WTC11 (cell line): ENCODE results near the gene FBXL16. TPM values are rescaled to one million over a fixed set of nuclear protein-coding genes. Genes with fewer than 3 reads are reported as not detected.
A peak's percentile ranks its signal among the peaks of the same experiment; 100 is the strongest.

Experiments used
- CBFB ChIP-seq: sonication (generic); formaldehyde crosslinking; IDR thresholded peaks from 2 replicates; pipeline ENCODE4 v1.8.1; 2022; ENCODE audit warnings: mild to moderate bottlenecking, low read depth, missing genetic modification reagents
- CREB1 ChIP-seq: sonication (generic); formaldehyde crosslinking; IDR thresholded peaks from 2 replicates; pipeline ENCODE4 v1.8.0; 2023; ENCODE audit warnings: mild to moderate bottlenecking, missing genetic modification reagents
- ESRRA ChIP-seq: sonication (generic); formaldehyde crosslinking; IDR thresholded peaks from 2 replicates; pipeline ENCODE4 v1.8.1; 2022; ENCODE audit warnings: mild to moderate bottlenecking, missing genetic modification reagents, borderline replicate concordance
- MYBL2 ChIP-seq: sonication (generic); formaldehyde crosslinking; IDR thresholded peaks from 2 replicates; pipeline ENCODE4 v1.8.1; 2023; ENCODE audit warnings: mild to moderate bottlenecking, moderate library complexity, missing genetic modification reagents
- NR1H2 ChIP-seq: sonication (generic); formaldehyde crosslinking; IDR thresholded peaks from 2 replicates; pipeline ENCODE4 v1.9.0; 2021; ENCODE audit warnings: mild to moderate bottlenecking, moderate library complexity, missing genetic modification reagents
- RELA ChIP-seq: sonication (generic); formaldehyde crosslinking; IDR thresholded peaks from 2 replicates; pipeline ENCODE4 v1.8.1; 2022; ENCODE audit warnings: missing genetic modification reagents, mild to moderate bottlenecking, borderline replicate concordance
- SOX15 ChIP-seq: fragments of 250-450 bp; sonication (Bioruptor Pico); IDR thresholded peaks from 2 replicates; pipeline ENCODE4 v1.9.0; 2021; ENCODE audit warnings: mild to moderate bottlenecking
- TCF7 ChIP-seq: sonication (generic); formaldehyde crosslinking; IDR thresholded peaks from 2 replicates; pipeline ENCODE4 v1.8.0; 2022; ENCODE audit warnings: mild to moderate bottlenecking, low read depth, missing genetic modification reagents, moderate library complexity
- ZNF219 ChIP-seq: sonication (generic); formaldehyde crosslinking; IDR thresholded peaks from 2 replicates; pipeline ENCODE4 v1.8.0; 2023; ENCODE audit warnings: missing genetic modification reagents, mild to moderate bottlenecking, borderline replicate concordance
- ZNF396 ChIP-seq: fragments of 250-450 bp; sonication (Bioruptor Pico); IDR thresholded peaks from 2 replicates; pipeline ENCODE4 v1.8.0; 2021; ENCODE audit warnings: mild to moderate bottlenecking, moderate library complexity, borderline replicate concordance
- ZNF423 ChIP-seq: fragments of 250-450 bp; sonication (Bioruptor Pico); IDR thresholded peaks from 2 replicates; pipeline ENCODE4 v2.1.2; 2022; ENCODE audit warnings: mild to moderate bottlenecking, moderate library complexity
- total RNA-seq: library from RNA; stranded (reverse); gene quantifications from 3 replicates; pipeline ENCODE4 v1.2.3, GENCODE V29; 2021
- TF ChIP-seq, protein P1 (sequence below): sonication (generic); formaldehyde crosslinking; IDR thresholded peaks from 2 replicates; pipeline ENCODE4 v1.8.1; 2022; ENCODE audit warnings: missing genetic modification reagents, borderline replicate concordance
- TF ChIP-seq, protein P2 (sequence below): sonication (generic); formaldehyde crosslinking; IDR thresholded peaks from 2 replicates; pipeline ENCODE4 v1.8.0; 2022; ENCODE audit warnings: mild to moderate bottlenecking, missing genetic modification reagents
- TF ChIP-seq, protein P3 (sequence below): sonication (generic); formaldehyde crosslinking; IDR thresholded peaks from 2 replicates; pipeline ENCODE4 v1.8.1; 2023; ENCODE audit warnings: mild to moderate bottlenecking, moderate library complexity, missing genetic modification reagents
- TF ChIP-seq, protein P4 (sequence below): fragments of 250-450 bp; sonication (Bioruptor Pico); IDR thresholded peaks from 2 replicates; pipeline ENCODE4 v1.9.0; 2021; ENCODE audit warnings: mild to moderate bottlenecking, borderline replicate concordance
- TF ChIP-seq, protein P5 (sequence below): sonication (generic); formaldehyde crosslinking; IDR thresholded peaks from 2 replicates; pipeline ENCODE4 v1.8.1; 2022; ENCODE audit warnings: mild to moderate bottlenecking, moderate library complexity, missing genetic modification reagents
- TF ChIP-seq, protein P6 (sequence below): sonication (generic); formaldehyde crosslinking; IDR thresholded peaks from 2 replicates; pipeline ENCODE4 v1.8.1; 2023; ENCODE audit warnings: mild to moderate bottlenecking, missing genetic modification reagents, borderline replicate concordance
- TF ChIP-seq, protein P7 (sequence below): sonication (generic); formaldehyde crosslinking; IDR thresholded peaks from 2 replicates; pipeline ENCODE4 v1.8.0; 2023; ENCODE audit warnings: mild to moderate bottlenecking, missing genetic modification reagents

FBXL16 gene
- total RNA-seq, 1 experiment from 2014 or later = 22.7 TPM

DNA sequence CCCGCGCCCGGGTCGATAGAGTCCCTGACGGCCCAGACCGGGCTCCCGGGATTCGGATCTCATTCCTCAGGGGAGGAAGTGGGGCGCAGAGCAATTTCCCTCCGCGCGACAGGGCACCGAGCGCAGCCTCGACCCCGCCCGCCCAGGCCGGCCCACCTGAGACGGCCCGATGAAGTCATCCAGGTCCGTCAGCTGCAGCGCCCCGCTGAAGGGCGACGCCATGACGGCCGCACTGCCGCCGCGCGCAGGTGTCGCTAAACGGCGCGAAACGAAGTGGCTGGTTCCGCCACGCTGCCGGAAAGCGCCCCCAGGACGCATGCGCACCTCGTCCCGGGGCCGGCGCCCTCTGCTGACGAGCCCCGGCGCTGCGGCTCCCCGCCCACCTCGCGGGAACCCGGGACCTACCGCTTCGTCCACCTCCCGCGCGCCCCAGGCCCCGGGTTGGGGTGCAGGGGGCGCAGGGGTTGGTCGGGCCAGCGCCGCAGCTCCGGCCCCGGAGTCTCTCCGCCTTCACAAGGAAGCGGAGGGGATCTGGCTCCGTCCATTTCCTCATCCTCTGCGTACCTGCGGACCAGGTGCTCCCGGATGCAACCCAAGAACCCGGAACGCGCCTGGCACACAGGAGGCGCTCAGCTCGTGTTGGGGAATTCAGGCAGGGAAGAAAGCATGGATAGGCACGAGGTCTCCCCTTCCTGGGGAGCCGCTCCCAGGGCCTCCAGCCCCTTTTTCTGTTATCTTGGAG lies 35.3 kb upstream of the FBXL16 start, which contains the start of gene CIAO3 (continued):
- TF ChIP-seq, protein P1, sequence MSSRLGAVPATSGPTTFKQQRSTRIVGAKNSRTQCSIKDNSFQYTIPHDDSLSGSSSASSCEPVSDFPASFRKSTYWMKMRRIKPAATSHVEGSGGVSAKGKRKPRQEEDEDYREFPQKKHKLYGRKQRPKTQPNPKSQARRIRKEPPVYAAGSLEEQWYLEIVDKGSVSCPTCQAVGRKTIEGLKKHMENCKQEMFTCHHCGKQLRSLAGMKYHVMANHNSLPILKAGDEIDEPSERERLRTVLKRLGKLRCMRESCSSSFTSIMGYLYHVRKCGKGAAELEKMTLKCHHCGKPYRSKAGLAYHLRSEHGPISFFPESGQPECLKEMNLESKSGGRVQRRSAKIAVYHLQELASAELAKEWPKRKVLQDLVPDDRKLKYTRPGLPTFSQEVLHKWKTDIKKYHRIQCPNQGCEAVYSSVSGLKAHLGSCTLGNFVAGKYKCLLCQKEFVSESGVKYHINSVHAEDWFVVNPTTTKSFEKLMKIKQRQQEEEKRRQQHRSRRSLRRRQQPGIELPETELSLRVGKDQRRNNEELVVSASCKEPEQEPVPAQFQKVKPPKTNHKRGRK = no peak
- TF ChIP-seq ESRRA (CRISPR knock-in tag) = peak; percentile 73; the same call in 1 of the 2 replicates
- TF ChIP-seq, protein P2, sequence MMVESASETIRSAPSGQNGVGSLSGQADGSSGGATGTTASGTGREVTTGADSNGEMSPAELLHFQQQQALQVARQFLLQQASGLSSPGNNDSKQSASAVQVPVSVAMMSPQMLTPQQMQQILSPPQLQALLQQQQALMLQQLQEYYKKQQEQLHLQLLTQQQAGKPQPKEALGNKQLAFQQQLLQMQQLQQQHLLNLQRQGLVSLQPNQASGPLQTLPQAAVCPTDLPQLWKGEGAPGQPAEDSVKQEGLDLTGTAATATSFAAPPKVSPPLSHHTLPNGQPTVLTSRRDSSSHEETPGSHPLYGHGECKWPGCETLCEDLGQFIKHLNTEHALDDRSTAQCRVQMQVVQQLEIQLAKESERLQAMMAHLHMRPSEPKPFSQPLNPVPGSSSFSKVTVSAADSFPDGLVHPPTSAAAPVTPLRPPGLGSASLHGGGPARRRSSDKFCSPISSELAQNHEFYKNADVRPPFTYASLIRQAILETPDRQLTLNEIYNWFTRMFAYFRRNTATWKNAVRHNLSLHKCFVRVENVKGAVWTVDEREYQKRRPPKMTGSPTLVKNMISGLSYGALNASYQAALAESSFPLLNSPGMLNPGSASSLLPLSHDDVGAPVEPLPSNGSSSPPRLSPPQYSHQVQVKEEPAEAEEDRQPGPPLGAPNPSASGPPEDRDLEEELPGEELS = peak; percentile 78
- TF ChIP-seq, protein P3, sequence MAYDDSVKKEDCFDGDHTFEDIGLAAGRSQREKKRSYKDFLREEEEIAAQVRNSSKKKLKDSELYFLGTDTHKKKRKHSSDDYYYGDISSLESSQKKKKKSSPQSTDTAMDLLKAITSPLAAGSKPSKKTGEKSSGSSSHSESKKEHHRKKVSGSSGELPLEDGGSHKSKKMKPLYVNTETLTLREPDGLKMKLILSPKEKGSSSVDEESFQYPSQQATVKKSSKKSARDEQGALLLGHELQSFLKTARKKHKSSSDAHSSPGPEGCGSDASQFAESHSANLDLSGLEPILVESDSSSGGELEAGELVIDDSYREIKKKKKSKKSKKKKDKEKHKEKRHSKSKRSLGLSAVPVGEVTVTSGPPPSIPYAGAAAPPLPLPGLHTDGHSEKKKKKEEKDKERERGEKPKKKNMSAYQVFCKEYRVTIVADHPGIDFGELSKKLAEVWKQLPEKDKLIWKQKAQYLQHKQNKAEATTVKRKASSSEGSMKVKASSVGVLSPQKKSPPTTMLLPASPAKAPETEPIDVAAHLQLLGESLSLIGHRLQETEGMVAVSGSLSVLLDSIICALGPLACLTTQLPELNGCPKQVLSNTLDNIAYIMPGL (CRISPR knock-in tag) = peak; percentile 98
- TF ChIP-seq CREB1 (CRISPR knock-in tag) = 0 out of 2 replicates have a peak, but pooled peaks have one; percentile 46
- TF ChIP-seq MYBL2 (CRISPR knock-in tag) = peak; percentile 88
- TF ChIP-seq TCF7 = no peak
- TF ChIP-seq ZNF423 = peak; percentile 82
- TF ChIP-seq, protein P4, sequence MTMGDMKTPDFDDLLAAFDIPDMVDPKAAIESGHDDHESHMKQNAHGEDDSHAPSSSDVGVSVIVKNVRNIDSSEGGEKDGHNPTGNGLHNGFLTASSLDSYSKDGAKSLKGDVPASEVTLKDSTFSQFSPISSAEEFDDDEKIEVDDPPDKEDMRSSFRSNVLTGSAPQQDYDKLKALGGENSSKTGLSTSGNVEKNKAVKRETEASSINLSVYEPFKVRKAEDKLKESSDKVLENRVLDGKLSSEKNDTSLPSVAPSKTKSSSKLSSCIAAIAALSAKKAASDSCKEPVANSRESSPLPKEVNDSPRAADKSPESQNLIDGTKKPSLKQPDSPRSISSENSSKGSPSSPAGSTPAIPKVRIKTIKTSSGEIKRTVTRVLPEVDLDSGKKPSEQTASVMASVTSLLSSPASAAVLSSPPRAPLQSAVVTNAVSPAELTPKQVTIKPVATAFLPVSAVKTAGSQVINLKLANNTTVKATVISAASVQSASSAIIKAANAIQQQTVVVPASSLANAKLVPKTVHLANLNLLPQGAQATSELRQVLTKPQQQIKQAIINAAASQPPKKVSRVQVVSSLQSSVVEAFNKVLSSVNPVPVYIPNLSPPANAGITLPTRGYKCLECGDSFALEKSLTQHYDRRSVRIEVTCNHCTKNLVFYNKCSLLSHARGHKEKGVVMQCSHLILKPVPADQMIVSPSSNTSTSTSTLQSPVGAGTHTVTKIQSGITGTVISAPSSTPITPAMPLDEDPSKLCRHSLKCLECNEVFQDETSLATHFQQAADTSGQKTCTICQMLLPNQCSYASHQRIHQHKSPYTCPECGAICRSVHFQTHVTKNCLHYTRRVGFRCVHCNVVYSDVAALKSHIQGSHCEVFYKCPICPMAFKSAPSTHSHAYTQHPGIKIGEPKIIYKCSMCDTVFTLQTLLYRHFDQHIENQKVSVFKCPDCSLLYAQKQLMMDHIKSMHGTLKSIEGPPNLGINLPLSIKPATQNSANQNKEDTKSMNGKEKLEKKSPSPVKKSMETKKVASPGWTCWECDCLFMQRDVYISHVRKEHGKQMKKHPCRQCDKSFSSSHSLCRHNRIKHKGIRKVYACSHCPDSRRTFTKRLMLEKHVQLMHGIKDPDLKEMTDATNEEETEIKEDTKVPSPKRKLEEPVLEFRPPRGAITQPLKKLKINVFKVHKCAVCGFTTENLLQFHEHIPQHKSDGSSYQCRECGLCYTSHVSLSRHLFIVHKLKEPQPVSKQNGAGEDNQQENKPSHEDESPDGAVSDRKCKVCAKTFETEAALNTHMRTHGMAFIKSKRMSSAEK (CRISPR knock-in tag) = no peak
- no peak for TF ChIP-seq SOX15 (CRISPR knock-in tag)
- TF ChIP-seq ZNF396 = no peak
- TF ChIP-seq, protein P5, sequence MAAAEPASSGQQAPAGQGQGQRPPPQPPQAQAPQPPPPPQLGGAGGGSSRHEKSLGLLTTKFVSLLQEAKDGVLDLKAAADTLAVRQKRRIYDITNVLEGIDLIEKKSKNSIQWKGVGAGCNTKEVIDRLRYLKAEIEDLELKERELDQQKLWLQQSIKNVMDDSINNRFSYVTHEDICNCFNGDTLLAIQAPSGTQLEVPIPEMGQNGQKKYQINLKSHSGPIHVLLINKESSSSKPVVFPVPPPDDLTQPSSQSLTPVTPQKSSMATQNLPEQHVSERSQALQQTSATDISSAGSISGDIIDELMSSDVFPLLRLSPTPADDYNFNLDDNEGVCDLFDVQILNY (CRISPR knock-in tag) = peak; percentile 97
- no peak for TF ChIP-seq ZNF219 (CRISPR knock-in tag)
- TF ChIP-seq NR1H2 = no peak
- TF ChIP-seq, protein P6, sequence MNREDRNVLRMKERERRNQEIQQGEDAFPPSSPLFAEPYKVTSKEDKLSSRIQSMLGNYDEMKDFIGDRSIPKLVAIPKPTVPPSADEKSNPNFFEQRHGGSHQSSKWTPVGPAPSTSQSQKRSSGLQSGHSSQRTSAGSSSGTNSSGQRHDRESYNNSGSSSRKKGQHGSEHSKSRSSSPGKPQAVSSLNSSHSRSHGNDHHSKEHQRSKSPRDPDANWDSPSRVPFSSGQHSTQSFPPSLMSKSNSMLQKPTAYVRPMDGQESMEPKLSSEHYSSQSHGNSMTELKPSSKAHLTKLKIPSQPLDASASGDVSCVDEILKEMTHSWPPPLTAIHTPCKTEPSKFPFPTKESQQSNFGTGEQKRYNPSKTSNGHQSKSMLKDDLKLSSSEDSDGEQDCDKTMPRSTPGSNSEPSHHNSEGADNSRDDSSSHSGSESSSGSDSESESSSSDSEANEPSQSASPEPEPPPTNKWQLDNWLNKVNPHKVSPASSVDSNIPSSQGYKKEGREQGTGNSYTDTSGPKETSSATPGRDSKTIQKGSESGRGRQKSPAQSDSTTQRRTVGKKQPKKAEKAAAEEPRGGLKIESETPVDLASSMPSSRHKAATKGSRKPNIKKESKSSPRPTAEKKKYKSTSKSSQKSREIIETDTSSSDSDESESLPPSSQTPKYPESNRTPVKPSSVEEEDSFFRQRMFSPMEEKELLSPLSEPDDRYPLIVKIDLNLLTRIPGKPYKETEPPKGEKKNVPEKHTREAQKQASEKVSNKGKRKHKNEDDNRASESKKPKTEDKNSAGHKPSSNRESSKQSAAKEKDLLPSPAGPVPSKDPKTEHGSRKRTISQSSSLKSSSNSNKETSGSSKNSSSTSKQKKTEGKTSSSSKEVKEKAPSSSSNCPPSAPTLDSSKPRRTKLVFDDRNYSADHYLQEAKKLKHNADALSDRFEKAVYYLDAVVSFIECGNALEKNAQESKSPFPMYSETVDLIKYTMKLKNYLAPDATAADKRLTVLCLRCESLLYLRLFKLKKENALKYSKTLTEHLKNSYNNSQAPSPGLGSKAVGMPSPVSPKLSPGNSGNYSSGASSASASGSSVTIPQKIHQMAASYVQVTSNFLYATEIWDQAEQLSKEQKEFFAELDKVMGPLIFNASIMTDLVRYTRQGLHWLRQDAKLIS (CRISPR knock-in tag) = no peak
- no peak for TF ChIP-seq CBFB (CRISPR knock-in tag)
- peak; percentile 80; the same call in 1 of the 2 replicates for TF ChIP-seq RELA (CRISPR knock-in tag)
- TF ChIP-seq, protein P7, sequence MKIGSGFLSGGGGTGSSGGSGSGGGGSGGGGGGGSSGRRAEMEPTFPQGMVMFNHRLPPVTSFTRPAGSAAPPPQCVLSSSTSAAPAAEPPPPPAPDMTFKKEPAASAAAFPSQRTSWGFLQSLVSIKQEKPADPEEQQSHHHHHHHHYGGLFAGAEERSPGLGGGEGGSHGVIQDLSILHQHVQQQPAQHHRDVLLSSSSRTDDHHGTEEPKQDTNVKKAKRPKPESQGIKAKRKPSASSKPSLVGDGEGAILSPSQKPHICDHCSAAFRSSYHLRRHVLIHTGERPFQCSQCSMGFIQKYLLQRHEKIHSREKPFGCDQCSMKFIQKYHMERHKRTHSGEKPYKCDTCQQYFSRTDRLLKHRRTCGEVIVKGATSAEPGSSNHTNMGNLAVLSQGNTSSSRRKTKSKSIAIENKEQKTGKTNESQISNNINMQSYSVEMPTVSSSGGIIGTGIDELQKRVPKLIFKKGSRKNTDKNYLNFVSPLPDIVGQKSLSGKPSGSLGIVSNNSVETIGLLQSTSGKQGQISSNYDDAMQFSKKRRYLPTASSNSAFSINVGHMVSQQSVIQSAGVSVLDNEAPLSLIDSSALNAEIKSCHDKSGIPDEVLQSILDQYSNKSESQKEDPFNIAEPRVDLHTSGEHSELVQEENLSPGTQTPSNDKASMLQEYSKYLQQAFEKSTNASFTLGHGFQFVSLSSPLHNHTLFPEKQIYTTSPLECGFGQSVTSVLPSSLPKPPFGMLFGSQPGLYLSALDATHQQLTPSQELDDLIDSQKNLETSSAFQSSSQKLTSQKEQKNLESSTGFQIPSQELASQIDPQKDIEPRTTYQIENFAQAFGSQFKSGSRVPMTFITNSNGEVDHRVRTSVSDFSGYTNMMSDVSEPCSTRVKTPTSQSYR (CRISPR knock-in tag) = no peak
